HG02852 (cell line): ENCODE data around the gene WSB1.
"Not testable (repeated sequence)": the region's sequence is repeated elsewhere in the genome, so short reads cannot be mapped to it uniquely, and the experiment has no call there.

Experiments used
- ATAC-seq: cut with Tn5 transposase; IDR thresholded peaks from one replicate; pipeline ENCODE4 v1.9.1; 2021; ENCODE audit warnings: mild to moderate bottlenecking, moderate library complexity; ENCODE audit not compliant: unreplicated experiment

The WSB1 gene, protein sequence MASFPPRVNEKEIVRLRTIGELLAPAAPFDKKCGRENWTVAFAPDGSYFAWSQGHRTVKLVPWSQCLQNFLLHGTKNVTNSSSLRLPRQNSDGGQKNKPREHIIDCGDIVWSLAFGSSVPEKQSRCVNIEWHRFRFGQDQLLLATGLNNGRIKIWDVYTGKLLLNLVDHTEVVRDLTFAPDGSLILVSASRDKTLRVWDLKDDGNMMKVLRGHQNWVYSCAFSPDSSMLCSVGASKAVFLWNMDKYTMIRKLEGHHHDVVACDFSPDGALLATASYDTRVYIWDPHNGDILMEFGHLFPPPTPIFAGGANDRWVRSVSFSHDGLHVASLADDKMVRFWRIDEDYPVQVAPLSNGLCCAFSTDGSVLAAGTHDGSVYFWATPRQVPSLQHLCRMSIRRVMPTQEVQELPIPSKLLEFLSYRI

DNA sequence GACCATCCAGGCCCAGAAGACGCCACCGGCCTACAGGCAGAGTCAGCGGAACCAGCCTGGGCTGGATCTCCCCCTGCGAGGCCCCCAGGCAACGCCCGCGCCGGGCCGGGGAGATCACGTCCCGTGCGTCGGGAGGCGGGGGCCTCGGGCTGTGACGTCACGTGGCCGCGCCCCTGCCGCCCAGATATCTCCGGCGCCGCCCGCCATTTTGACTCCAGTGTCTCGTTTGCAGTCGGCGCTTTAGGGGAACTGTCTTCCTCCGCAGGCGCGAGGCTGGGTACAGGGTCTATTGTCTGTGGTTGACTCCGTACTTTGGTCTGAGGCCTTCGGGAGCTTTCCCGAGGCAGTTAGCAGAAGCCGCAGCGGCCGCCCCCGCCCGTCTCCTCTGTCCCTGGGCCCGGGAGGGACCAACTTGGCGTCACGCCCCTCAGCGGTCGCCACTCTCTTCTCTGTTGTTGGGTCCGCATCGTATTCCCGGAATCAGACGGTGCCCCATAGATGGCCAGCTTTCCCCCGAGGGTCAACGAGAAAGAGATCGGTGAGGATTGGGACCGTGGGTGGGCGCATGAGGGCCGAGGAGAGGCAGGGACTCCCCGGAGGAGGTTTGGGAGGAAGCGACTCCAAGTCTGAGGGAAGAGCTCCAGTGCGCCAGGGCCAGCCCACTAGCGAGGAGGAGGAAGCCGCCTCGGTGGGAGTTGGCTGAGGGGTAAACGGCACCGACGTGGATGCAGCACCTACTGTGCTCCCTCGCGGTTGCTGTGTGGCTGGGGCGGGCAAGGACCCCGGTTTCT is at the start of gene WSB1:
TSS of gene WSB1 (plus strand) at position 217 of the 791 bp plus-strand sequence. CDS start at position 499, 282 bp downstream.
- ATAC-seq = peak; percentile 79

DNA sequence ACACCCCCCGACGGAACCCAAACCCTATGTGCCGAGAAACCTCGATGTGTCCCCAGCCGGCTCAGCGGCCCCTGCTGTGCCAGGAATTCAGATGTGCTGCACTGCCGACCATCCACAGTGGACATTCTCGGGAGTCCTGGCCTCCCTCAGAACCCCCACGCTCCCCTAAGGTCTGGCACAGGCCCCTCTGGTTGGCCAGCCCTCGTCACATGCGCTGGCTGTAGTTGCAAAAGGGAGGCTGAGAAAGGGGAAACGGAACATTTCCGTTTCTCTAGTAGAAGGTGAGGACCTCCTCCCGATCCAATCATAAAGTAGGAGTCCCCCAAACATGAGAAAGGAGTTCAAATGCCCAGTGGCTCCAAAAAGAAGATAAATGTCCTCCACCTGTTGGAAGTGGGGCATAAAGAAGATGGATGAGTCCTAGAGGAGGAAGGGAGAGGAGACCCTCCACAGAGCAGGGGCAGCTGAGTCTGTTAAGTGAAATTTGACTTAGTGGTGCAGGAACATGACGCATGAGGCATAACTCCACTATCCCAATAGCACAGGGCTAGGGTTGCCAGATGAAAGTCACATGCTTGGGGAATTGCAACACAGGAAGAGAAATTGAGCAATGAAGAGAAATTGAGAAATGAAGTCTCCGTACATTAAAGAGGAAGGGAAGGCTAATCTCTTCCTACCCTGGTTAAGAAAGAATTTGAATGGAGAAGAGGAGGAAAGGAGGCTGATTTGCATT is 49.3 kb upstream of the WSB1 start:
- no peak for ATAC-seq

DNA sequence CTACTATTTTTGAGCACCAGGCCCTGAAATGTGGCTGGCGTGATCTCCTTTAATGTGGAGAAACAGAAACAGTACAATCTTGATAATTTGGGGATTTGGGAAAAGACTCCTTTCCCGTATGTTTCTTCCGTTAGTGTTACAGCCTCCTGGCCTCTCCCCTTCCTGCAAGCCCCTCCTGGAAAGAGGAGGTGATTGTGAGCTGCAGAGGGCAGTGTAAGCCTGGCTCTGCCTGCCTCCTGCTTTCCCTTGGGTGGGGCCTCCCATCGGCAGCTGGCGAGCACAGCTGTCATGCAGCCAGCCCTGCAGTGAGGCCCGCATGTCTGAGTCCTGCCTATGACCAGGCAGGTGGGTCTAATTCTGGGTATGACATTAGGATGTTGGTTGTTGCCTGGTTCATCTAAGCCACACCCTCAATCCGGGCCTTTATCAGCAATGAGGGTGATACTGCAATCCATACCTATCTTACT is 48.7 kb upstream of the WSB1 start:
- ATAC-seq = peak; percentile 80

DNA sequence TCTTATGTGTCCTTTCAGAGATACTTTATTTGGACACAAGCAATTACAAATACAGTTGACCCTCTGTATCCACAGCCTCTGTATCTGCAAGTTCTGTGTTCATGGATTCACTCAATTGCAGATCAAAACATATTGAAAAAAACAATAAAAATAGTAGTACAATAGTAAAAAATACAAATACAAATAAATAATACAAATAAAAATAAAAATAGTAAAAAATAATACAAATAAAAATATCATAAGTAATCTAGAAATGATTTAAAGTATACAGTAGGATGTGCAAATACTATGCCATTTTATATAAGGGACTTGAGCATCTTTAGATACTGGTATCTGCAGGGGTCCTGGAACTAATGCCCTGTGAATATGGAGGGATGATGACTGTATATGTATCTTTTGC is 47.4 kb upstream of the WSB1 start:
- ATAC-seq = no peak

DNA sequence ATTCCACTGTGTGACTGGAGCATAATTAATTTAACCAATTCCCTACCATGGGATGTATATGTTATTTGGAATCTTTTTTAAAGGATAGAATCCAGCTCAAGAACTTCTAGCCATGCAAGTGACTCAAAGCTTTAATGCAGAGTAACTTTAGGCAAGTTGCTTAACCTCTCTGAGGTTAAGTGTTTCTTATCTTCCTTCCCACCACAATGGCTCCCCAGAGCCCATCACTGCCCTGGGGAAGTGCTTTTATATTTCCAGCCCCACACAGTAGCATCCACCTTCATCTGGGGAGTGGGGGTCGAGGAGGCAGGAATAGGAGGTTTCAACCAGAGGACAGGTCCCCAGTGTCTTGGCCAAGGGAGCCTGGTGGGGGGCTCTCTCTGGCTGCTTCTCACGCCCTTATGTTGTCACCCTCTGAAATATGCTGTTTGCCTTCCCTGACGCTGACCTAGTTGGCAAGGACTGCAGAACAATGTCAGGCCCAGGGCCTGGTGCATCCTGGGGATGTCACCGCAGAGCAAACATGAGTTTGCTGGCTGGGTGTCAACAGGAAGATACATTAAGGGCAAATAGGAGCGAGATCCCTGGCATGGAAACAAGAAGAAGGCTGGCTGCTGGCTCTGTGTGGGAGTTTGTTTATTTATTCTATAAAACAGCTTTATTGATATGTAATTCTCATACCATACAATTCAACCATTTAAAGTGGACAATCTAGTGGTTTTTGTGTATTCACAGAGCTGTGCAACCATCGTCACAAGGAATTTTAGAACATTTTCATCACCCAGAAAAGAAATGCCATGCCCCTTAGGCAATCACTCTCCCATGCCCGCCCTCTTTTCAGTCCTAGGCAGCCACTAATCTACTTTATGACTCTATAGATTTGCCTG is 46.6 kb upstream of the WSB1 start:
- no peak for ATAC-seq

DNA sequence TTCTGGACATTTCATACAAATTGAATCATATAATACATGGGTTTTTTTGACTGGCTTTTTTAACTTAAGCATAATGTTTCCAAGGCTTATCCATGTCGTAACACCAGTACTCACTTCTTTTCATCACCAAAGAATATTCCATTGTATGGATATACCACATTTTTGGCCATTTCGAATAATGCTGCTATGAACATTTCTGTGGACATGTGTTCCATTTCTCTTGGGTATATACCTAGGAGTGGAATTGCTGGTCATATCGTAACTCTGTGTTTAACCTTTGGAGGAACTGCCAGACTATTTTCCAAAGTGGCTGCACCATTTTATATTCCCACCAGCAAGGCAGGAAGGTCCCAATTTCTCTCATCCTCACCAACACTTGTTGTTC is 46.0 kb upstream of the WSB1 start:
- ATAC-seq = no peak

DNA sequence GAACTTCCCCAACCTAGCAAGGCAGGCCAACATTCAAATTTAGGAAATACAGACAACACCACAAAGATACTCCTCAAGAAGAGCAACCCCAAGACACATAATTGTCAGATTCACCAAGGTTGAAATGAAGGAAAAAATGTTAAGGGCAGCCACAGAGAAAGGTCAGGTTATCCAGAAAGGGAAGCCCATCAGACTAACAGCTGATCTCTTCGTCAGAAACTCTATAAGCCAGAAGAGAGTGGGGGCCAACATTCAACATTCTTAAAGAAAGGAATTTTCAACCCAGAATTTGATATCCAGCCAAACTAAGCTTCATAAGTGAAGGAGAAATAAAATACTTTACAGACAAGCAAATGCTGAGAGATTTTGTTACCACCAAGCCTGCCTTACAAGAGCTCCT is 43.1 kb upstream of the WSB1 start:
- not testable (repeated sequence) for ATAC-seq

DNA sequence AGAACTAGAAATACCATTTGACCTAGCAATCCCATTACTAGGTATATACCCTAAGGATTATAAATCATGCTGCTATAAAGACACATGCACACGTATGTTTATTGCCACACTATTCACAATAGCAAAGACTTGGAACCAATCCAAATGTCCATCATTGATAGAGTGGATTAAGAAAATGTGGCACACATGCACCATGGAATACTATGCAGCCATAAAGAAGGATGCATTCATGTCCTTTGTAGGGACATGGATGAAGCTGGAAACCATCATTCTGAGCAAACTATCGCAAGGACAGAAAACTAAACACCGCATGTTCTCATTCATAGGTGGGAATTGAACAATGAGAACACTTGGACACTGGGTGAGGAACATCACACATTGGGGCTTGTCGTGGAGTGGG is 39.1 kb upstream of the WSB1 start:
- ATAC-seq = not testable (repeated sequence)

DNA sequence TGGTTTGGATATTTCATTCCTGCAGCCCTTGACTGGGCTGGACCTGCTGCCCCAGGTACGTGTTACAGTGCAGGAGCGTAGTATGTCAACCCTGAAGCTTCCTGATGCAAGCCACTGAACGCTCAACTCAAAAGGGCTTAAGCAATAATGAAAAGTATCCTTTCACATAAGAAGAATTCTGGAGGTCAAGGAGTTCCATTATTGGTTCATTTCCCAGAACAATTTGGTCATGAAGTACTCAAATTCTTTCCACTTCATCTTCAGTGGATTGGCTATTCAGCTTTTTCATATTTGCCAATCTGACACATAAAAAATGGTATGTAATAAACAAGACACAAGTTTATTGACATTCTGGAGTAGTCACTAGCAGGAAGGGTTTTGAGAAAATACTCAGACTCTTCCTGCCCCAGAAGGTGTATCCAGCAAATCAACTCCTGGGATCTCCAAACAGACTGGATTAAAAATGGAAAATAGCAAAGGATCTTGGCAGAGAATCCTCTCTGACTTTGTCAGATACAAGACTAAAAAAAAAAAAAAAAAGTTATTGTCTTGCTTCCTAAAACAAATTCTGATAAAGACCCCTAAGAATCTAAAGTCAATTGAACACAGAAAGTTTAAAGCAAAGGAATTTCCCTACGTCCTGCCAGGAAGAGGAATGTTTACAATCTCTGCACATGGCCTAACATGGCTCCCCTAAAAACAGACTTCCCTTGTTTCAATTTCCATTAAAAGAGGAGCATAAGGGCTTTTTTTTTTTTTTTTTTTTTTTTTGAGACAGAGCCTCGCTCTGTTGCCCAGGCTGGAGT is 37.5 kb upstream of the WSB1 start:
- ATAC-seq = no peak

DNA sequence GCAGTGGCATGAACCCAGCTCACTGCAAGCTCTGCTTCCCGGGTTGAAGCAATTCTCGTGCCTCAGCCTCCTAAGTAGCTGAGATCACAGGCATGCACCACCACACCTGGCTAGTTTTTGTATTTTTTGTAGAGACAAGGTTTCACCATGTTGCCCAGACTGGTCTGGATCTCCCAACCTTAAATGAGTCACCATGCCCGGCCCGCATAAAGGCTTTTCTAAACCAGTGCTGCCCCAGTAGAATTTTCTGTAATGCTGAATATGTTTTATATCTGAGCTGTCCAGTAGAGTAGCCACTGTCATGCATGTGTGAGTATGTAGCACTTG is 36.9 kb upstream of the WSB1 start:
- no peak for ATAC-seq

DNA sequence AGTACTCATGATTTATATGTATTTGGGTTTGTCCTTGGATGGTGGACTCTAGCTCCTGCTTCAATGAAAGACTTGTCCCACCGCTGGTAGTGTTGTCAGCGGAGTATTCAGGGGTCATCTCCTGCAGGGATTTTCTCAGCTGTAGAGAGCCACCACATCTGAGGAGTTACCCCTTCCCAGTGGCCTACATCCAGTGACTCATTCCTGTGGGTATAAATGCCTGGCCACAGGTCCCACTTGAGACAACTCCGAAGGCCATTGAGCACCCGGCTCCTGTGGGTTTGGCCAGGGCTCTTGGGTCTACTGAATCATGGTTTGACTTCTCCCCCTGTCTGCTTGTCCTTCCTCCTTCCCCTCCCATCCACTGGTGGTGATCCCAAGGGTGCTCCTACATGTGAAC is 34.6 kb upstream of the WSB1 start:
- no peak for ATAC-seq

DNA sequence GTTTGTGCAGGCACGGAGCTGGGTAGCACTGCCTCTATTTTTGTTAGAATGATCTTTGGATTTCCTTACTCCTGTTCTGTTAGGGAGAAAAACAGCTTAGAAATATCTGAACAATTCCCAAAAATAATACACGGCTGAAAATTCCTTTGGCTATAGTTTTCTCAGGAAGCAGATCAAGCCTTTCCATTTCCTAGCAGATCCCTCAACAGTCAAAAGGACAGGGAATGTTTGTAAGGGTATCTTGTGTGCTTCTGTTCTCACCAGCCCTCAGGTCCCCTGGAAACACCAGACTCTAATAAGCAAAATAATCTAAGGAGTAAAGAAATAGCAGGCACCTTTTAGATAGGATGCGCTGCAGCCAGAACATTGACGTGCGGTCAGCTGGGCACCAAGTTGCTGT is 30.5 kb upstream of the WSB1 start:
- no peak for ATAC-seq

DNA sequence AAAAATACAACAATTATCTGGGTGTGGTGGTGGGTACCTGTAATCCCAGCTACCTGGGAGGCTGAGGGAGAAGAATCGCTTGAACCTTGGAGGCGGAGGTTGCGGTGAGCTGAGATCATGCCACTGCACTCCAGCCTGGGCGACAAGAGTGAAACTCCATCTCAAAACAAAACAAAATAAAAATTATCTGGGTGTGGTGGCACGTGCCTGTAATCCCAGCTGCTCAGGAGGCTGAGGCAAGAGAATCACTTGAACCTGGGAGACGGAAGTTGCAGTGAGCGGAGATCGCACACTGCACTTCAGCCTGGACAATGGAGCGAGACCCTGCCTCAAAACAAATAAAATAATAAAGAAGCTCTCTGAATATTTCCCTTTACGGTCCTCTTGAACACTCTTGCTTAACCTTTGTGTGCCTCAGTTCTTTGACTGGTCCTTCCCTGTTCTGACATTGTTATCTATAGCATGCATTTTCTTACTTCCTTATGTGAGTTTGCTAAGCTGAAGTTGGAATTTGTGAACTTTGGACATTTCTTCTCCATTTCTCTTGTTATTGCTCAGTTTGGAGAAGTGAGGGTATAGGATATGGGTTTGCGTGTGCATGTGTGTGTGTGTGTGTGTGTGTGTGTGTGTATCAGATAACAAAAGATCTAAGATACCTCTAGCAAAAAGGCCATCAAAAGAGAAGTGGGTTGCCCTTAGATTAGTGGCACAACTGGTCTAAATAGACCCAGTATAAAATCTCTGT is 29.7 kb upstream of the WSB1 start:
- no peak for ATAC-seq

DNA sequence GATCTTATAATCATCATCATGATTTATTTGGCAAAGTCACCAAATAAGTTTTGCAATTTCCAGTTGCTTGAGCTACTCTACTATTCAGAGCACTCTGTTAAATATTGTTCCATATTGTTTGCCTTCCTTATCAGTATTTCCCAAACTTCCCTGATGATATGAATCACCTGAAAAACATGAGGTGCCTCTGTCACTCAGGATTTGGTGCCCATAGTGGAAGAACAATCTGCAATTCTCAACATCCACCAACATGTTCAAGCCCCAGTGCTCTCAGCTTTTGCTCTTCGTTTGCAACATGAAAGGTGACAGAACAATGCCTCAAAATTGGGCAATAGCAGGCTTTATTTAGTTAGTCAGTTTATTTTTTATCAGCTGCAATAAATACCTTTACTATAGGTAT is 28.6 kb upstream of the WSB1 start:
- no peak for ATAC-seq

DNA sequence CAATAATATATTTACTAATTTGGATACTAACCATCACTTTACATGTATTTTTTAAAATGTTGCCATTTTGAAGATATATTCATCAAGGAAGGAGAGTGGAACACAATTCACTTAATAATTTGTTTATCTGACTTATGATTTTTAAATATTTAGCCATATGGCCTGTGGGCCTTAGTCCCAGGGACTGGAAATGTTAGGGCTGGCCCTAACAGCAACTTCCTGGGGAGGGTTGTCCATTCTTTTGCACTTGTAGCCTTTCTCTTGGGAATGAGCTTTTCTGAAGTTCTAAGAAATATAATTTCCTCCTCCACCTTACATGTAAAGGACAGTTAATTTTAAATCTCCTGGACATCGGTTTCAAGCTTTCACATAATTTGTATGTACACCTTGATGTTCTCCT is 27.7 kb upstream of the WSB1 start:
- ATAC-seq = no peak

DNA sequence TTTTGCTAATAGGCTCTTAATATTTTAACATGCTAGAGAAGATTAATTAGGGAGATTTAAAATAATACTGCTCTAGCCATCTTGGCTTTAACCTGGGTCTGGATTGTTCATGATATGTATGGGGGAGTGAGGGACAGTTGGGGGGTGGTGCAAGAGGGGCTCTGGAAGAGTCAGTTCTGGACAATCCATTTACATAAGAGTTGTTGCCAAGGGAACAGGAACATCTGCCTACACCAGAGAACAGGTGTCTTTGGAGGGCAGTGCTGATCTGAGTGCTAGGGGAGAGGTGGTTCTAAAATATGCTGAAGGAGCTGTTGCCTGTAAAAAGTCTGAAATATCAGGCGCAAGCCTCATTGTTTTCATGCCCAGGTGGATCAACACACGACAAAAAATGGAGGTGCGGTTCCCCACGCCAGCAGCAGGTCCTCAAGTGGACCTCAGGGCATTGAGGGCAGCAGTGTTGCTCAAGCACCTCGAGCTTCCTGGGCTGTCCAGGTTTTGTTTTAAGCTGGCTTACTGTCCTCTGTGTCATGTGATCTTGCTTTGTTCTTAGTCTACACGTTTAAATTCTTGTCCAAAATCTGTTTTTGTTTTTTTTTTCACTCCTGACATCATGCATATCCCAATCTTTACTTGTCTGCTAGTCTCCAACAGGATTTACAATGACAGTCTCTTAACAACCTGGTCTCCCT is 25.4 kb upstream of the WSB1 start:
- ATAC-seq = no peak

DNA sequence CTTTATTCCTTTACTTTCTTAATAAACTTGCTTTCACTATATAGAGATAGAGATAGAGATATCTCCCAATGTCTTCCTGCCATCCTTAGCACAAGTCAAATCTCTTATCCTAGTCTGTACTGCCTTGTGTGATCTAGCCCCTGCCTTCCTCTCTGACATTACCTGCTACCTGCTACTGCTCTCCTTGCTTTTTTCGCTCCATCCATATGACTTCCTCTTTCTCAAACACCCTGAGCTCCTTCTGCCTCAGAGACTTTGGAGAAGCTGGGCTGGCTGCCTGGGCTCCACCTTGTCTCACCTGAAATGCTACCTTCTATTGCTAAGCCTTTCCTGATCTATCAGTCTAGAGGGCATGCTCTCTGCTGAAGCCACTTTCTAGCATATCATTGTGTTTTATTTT is 24.7 kb upstream of the WSB1 start:
- ATAC-seq = no peak

DNA sequence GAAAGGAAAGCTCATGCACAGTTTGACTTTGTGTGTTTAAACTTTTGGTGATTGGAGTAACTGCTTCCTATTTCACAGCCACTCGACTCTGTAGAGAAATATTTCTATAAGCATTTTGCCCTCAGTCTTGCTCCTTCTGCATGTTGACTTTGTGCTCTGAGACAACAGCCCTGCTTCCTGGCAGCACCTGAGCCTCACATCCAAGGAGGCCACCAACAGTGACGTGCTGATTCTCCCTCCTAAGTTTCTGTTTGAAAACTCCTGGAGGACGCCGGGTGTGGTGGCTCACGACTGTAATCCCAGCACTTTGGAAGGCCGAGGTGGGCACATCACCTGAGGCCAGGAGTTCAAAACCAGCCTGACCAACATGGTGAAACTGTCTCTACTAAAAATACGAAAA is 23.9 kb upstream of the WSB1 start:
- ATAC-seq = no peak
